Hematopoietic multipotent progenitor cell (in vitro differentiated cells): ENCODE measurements around the gene CEP128. TPM values are rescaled to one million over a fixed set of nuclear protein-coding genes. Genes with fewer than 3 reads are reported as not detected.

Experiments used
- small RNA-seq: library from RNA; depleted of rRNA; stranded (forward); fragments of <200 nt; gene quantifications from one replicate; pipeline ENCODE3, GENCODE V24; 2012
- total RNA-seq: library from RNA; depleted of rRNA; stranded (reverse); fragments of >200 nt; gene quantifications from one replicate; pipeline ENCODE4 v1.2.3, GENCODE V29; 2012

Gene CEP128
- total RNA-seq, 1 donor = 3.5 TPM

Small RNA genes within 50 kb of the gene (small RNA-seq; reads per million reads assigned to genes)
- not detected for gene AC022404.1

Other genes starting within 250 kb of the CEP128 start
- gene TSHR, start 13.9 kb upstream of the CEP128 start, total RNA-seq = not detected